ENCODE data around the gene AQP3.

DNA sequence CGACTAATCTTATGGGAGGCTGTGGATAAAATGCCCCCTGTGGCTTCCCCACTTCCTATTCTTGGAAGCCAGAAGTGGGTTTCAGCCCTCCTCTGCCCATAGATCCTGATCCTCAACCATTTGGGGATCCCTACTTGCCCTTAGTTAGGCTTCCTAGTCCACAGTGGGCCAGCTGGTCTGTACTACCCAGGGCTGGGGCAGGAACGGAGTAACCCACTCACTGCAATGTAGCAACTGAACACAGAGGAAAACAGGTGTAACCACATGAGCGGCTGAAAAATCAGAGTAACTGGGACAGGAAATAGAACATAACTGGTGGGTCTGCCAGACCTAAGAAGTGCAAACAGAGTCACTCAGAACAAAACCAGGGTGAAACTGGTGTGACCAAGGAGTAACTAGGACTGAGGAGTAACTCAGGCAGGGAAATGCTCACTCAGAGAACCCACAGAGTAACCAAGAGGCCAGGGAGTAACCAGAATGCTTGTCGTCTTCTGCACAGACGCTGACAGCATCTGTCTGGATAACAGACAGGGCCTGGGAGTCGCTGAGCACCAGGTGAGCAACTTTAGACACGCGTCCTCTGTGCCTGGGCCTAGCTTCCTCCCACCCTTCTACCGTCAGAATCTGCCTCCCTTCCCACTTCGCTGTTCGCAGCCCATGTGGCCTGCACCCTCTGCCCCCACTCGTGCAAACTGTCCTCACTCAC, 1.0 kb downstream of the AQP3 start:
- TF ChIP-seq, protein P1, sequence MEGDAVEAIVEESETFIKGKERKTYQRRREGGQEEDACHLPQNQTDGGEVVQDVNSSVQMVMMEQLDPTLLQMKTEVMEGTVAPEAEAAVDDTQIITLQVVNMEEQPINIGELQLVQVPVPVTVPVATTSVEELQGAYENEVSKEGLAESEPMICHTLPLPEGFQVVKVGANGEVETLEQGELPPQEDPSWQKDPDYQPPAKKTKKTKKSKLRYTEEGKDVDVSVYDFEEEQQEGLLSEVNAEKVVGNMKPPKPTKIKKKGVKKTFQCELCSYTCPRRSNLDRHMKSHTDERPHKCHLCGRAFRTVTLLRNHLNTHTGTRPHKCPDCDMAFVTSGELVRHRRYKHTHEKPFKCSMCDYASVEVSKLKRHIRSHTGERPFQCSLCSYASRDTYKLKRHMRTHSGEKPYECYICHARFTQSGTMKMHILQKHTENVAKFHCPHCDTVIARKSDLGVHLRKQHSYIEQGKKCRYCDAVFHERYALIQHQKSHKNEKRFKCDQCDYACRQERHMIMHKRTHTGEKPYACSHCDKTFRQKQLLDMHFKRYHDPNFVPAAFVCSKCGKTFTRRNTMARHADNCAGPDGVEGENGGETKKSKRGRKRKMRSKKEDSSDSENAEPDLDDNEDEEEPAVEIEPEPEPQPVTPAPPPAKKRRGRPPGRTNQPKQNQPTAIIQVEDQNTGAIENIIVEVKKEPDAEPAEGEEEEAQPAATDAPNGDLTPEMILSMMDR (IDR thresholded peaks at IDR 0.05; ENCODE audit: borderline replicate concordance, extremely low read depth, low read length, poor library complexity, severe bottlenecking) = no peak
- no peak for TF ChIP-seq EZH2 (IDR thresholded peaks at IDR 0.05; ENCODE audit: borderline replicate concordance, low read depth, low read length, severe bottlenecking)

All from DND-41 (cell line).